ENCODE measurements around the gene ATP8A2.

ATP8A2 gene

GRCh38 chr13:25729201-25729600 lies 357.4 kb downstream of the ATP8A2 start:
- DNase-seq = no peak

DNA sequence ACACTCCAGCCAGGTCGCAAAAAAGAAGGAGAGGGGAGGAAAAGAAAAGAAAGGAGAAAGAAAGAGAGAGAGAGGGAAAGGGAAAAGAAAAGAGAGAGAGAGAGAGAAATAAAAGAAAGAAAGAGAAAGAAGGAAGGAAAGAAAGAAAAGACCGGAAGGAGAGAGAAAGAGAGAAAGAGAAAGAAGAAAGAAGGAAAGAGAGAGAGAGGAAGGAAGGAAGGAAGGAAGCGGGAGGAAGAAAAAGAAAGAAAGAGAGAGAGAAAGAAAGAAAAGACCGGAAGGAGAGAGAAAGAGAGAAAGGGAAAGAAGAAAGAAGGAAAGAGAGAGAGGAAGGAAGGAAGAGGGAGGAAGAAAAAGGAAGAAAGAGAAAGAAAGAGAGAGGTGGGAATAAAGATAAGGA lies 359.3 kb downstream of the ATP8A2 start:
- DNase-seq = no peak

DNA sequence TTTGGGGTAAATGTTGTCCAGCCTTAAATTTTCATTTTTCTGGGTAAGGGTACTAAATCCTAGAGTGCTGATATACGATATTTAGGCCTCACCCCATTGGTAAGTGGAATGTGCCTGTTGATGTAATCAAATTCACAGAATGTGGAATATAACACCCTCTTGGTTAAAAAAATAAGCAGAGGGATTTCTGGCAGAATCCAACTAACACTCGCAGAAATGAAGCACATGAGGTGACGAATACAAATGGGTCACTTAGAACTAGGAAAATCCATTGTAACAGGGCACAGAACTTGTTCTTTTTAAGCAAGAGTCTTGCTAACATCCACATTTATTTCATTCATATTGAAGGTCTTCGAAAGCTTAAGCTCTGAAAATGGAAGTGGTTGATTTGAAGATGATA lies 359.8 kb downstream of the ATP8A2 start:
- no peak for DNase-seq

GRCh38 chr13:25732111-25732865 lies 360.5 kb downstream of the ATP8A2 start:
- no peak for DNase-seq

DNA sequence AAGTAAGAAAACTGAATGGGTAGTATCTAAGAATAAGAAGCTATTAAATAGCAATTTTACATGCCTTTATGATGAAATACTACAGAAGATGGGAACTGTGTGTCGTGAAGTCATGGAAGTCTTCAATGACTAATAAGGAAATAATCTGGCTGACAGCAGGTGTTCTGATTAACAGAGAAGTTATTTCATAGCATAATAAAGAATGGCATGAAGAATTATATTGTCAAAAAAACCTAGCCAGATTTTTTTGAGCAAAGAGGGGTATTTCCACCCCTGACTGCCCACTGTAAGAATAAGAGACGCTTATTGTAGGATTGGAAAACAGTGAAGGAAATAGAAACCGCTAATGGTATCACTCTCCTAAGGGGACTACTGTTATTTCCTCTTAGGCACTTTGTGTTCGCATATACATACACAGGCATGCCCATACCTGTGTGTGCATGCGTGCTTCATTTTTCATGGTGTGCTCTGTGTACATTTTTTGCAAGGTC lies 361.3 kb downstream of the ATP8A2 start:
- no peak for DNase-seq

- no peak for DNase-seq
These were observed 362.1 kb downstream of the ATP8A2 start for GRCh38 chr13:25733696-25734435.

DNA sequence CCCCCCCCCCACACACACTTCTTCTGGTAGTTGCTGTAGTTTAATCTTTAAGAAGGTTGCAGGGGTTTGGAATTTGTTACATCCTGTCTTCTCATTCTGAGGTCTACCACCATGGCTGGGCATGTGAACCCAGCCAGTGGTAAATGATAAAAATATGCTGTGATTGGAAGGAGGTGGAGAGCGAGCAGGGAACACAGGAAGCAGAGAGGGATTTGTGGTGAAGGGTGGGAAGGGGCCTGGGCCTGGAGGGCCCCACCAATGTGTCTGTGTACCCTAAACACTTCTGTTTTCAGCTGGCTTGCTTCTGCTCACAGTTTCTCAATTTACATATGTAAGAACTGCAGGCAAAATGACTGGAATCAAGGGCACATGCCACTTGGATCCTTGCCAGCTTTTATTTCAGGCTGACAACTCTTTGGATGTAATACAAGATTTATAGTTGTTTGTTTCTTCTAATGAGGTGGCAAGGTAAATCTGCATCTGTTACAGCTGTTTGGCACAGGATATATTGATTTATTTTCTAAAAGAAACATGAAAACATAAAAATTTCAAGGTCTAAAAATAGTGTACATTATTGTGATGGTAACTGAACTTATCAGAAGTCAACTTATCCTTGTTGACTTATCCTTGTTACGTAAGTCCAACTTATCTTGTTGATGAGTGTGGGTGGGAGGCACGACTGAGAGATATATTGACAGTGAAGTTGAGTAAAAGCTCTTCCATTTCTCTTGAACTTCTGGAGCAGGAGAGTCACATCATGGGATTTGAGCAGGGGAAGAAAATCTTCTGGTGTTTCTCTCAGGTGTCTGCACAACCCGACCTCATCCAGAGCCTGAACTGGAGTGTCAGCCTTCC lies 366.8 kb downstream of the ATP8A2 start:
- peak; percentile 34 for DNase-seq

DNA sequence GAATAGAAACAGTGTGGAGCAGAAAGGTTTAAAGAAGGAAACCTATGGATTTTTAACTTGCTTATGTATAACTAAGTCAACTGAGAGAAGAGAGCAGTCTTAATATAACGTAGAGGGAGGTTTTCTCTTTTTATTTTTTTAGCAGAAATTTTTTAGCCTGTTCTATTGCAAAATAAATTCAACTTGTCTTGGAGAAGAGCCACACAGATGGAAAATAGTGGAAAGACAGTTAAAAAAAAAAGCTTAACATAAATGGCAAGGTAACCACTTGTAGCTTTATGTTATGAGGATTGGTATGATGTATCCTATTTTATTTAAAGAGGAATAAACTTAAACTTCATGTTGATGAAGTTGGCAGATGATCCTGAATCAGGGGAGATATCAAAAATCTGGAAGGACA lies 367.6 kb downstream of the ATP8A2 start:
- no peak for DNase-seq

DNA sequence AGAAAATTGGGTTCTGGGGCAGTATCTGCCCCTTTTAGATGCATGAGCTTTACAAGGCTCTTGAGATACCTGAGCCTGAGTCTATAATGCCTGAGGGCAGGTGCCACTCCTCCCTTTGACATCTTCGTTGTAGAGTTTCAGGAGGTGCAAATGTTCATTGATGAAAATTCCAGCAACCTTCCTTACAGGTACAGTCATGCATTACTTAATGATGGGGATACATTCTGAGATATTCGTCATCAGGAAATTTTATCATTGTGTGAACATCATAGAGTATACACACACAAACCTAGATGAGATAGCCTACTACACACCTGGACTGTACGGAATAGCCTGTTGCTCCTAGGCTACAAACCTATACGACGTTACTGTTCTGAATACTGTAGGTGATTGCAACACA lies 370.0 kb downstream of the ATP8A2 start:
- no peak for DNase-seq

GRCh38 chr13:25742220-25742619 lies 370.4 kb downstream of the ATP8A2 start:
- no peak for DNase-seq

DNA sequence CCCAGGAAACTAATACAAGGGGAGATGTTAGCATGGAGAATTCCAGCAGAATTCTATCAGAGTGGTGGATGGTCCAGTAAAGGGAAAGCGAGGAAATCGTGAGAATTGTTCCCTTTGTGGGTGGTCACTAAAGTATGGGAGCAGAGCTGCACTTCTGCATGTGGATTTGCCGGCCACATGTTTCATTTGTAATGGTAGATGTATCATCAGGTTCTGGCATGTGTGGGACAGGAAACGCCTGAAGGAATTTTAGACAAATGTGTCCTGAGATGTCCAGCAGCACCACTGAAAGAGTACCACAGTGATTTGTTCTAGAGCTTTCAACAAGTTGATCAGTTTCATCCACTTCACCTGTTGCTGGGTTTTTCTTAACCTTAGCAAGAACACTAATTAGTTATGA lies 371.6 kb downstream of the ATP8A2 start:
- DNase-seq = no peak

- no peak for DNase-seq
These were observed 372.4 kb downstream of the ATP8A2 start for GRCh38 chr13:25744178-25744577.

DNA sequence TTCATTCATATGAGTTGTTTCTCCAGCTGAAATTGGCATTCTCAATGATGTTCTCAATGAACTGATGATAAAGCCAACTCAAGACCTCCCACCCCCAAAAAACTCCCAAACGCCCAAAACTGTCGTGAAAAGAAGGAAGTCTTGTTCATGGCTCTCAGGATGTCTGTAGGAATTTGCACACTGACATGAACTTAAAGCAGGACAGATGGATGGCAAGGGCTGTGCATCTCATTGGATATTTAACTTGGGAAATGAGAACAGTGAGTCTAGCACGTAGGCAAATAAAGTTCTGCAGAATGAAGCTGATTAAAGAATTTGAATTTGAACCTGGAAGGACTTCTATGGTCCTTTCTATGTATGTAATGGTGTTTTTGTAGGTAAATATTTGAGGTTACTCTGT lies 374.4 kb downstream of the ATP8A2 start:
- no peak for DNase-seq

DNA sequence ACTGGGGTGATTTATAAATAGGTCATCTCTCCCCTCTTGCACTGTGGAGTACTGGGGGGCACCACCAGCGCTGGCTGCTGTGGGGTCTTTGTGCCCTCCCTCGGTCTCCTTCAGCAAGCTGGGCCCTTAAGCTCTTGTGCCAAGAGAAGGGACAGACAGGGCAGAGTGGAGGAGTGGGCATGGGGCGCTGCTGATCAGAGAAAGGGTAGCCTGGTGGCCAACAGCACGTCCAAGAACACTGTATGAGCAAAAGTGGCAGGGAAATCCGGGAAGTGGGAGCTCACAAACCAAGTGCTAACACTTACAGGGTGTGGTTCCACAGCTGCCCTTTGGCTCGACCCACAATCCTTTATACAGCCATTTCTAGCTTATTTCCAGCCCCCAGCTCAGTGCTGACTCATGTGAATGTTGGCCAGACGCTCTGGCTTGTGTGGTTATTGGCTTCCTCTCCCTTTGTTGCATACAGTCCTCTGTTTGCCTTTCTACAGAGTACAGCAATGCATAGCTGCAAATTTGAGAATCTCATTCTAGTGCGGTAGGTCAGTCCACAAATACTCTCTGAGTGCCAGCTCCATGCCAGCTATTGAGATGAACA lies 381.3 kb downstream of the ATP8A2 start:
- DNase-seq = no peak

DNA sequence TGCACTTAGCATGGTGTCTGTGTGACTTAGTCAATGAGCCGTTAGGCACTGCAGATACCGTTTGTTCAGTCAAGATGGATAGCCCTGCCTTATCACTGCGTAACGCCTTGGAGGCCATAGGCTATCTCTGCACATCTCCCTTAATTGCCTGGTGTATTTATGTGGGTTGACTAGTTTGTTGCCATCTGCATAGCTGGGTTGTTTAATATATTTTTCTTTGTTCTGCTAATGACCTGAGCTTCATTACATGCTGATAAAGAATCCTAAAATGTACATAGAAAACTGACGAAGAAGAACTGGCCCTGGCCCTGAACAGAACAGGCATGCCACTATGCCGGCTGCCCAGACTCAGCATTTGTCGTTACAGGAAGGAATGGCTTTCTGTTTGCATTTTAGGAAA lies 382.2 kb downstream of the ATP8A2 start:
- no peak for DNase-seq

DNA sequence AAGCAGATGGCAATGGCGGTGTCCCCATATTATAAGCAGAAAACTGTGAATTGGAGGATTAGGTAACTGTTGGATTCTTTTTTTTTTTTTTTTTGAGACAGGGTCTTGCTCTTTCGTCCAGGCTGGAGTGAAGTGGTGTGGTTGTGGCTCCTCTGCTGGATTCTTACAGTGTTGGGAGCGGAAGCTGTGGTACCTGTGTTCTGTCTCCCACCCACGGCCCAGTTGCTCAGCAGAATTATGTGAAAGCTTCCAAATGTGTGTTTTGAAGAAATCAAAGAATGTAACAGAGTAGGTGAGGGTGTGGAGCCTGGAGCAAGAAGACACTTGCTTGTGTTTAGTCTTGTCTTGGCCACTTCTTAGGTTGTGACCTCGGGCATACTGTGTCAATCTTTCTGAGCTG lies 384.5 kb downstream of the ATP8A2 start:
- DNase-seq = no peak

- no peak for DNase-seq
These were observed 385.1 kb downstream of the ATP8A2 start for GRCh38 chr13:25756912-25757311.

- DNase-seq = no peak
These were observed 389.3 kb downstream of the ATP8A2 start for GRCh38 chr13:25761041-25761440.

GRCh38 chr13:25762281-25762680 lies 390.5 kb downstream of the ATP8A2 start:
- no peak for DNase-seq

DNA sequence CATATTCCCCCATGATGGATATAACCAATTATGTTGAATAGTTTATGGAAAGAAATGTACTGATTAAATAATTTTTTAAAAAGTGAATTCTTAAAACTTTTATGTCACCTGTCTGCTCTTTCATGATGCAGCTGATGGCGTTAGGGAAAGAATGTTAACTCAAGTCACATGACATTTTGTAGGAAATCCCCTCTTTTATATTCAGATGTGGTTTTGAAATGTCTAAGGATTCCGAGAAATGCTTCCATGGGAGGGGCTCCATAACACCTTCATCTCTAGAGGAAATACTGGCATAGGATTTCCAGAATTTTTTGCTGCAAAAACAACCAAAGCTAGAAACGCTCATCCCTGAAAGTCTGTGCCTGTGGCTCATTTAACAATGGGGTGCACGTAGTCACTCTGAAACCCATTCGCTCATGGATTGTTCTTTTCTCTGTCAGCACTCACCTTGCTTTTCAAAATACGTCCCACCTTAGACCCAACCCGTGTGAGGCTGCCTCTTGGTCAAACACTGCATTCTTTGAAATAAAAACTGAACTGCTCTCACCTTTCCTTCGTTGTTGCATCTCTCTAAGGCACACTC lies 391.1 kb downstream of the ATP8A2 start:
- DNase-seq = no peak

GRCh38 chr13:25764378-25764777 lies 392.6 kb downstream of the ATP8A2 start:
- DNase-seq = no peak

DNA sequence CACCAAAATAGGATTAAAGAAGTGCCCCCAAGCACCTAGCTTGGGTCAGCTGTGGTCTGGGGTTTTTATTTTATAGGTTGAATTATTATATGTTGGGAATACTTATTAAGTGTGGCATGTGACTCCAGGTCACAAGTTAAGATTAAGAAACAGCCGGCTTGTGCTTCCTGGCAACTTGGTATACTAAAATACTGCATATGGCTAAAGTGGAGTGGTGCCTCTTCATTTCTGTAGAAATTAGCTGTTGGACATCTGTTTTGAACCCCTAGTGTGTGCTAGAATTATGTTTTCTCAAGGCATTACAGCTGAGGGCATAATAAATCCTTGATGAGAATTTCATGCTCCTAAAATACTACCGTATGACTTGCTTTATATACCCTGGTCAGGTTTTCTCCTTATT lies 393.5 kb downstream of the ATP8A2 start:
- no peak for DNase-seq
